ENCODE data around the gene BMP2K.

The BMP2K gene

DNA sequence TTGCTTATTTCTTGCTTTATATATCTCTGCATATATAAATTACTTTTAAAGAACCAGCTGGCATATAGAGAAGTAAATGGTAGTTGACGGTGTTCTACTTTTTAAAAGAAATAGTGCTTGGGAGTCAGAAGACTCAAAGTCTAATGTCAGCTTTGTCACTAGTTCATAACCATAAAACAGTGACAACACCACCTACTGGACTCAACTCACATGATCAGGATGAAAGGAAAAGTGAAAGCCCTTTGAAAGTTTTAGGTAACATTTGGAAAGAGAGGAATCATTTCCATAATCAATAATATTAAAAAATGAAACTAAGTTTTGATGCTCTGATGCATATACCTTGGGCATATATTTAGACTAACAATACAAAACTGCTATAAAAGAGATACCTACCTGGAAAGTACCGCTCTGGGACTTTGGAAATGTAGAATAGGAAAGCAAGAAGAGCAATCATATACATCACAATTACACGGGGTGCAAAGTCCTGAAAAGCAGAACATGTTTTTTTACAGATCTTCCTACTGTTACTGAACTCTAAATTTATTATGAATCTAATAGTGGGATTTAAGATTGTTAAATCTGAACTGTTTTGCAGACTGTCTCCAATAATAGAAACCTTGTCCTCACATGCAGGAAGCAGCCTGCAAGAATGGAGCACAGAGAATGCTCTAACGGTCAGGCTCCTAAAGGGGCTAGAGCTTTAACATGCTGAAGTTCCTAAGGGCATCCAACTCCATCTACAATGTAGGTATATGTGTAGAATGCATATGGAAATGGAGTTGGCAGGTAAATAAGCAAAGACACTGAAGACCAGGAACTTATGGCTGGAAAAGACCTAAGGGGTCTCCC lies 147.5 kb downstream of the BMP2K start:
- Histone ChIP-seq H3K4me3 (ENCODE audit: low read length) (no peak overlapping the region), H3K4me1 (ENCODE audit: insufficient read depth, low read length) (no peaks in the 10 kb centered on the region), H3K9ac (ENCODE audit: low read depth, low read length) (no peak overlapping the region), H3K27ac (ENCODE audit: low read length) (no peak overlapping the region), H3K9me3 (ENCODE audit: insufficient read depth, low read depth, low read length) (no peaks in the 10 kb centered on the region), H3K27me3 (ENCODE audit: insufficient read depth, low read length) (no peaks in the 10 kb centered on the region), H3K36me3 (ENCODE audit: insufficient read depth, low read depth, low read length) (peaks cover 67% of the 10 kb centered on the region)

DNA sequence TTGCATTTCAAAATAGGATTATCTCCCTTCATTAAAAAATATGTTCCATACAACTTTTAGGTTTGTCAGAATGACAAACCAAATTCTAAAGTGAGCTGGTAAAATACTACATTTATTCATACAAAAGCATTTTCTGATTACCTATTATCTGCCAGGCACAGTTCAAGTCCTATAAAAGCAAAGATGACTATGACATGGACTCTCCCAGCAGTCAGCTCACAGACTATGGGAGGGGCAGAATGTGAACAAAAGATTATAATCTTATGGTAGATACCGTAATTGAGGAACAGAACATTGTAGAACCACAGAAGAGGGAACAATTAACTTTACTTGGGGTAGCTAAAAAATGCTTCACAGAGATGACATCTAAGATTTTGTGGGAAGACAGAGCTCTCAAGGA lies 150.7 kb downstream of the BMP2K start:
- H3K27me3 ChIP-seq (ENCODE audit: insufficient read depth, low read length) = no peaks in the 10 kb centered on the region
- no peak overlapping the region for H3K27ac ChIP-seq (ENCODE audit: low read length)
- no peaks in the 10 kb centered on the region for H3K4me1 ChIP-seq (ENCODE audit: insufficient read depth, low read length)
- no peak overlapping the region for H3K4me3 ChIP-seq (ENCODE audit: low read length)
- H3K9me3 ChIP-seq (ENCODE audit: insufficient read depth, low read depth, low read length) = no peaks in the 10 kb centered on the region
- H3K36me3 ChIP-seq (ENCODE audit: insufficient read depth, low read depth, low read length) = peaks cover 72% of the 10 kb centered on the region
- no peak overlapping the region for H3K9ac ChIP-seq (ENCODE audit: low read depth, low read length)

DNA sequence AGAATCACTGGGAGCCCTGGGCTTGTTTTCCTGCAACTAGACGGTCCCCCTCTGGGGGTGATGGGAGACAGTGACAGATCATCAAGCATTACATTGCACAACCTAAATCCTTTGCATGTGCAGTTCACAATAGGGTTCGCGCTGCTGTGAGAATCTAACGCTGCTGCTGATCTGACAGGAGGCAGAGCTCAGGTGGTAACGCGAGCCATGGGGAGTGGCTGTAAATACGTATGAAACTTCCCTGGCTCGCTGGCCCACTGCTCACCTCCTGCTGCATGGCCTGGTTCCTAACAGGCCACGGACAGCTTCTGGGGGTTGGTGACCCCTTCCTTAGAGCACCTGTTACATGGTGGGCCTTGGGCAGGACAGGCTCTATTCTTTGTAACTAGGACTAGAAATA lies 152.7 kb downstream of the BMP2K start:
- no peaks in the 10 kb centered on the region for H3K4me1 ChIP-seq (ENCODE audit: insufficient read depth, low read length)
- peaks cover 78% of the 10 kb centered on the region for H3K36me3 ChIP-seq (ENCODE audit: insufficient read depth, low read depth, low read length)
- no peak overlapping the region for H3K9ac ChIP-seq (ENCODE audit: low read depth, low read length)
- H3K27ac ChIP-seq (ENCODE audit: low read length) = no peak overlapping the region
- no peaks in the 10 kb centered on the region for H3K9me3 ChIP-seq (ENCODE audit: insufficient read depth, low read depth, low read length)
- no peaks in the 10 kb centered on the region for H3K27me3 ChIP-seq (ENCODE audit: insufficient read depth, low read length)
- no peak overlapping the region for H3K4me3 ChIP-seq (ENCODE audit: low read length)

DNA sequence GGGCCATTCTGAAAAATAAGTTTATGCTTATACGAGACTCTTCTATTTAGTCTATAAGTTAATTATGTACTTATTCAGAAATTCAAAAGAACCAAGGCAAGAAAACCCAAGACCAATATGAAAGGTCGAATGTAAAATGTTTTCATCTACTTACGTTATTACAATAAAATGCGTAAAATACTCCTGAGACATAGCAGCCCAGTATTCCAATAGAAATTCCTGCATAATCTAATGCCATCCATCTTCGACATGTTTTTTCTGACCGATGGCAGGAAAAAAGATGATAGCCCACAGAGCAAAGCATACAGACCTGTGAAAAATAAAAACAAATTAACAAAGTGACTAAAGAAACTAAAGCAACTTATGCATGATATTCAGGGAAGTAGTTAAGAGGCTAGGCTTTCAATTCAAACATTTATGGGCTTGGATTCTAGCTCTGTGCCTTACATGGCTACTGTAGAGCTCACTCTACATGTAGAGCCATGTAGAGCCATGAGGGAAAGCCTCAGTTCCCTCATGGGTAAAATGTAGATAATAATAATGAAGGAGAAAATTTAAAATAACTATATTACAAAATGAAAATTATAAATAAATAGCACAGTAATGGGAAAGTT lies 154.0 kb downstream of the BMP2K start:
- Histone ChIP-seq H3K9ac (ENCODE audit: low read depth, low read length) (no peak overlapping the region), H3K27ac (ENCODE audit: low read length) (no peak overlapping the region), H3K27me3 (ENCODE audit: insufficient read depth, low read length) (no peaks in the 10 kb centered on the region), H3K4me1 (ENCODE audit: insufficient read depth, low read length) (no peaks in the 10 kb centered on the region), H3K36me3 (ENCODE audit: insufficient read depth, low read depth, low read length) (peaks cover 70% of the 10 kb centered on the region), H3K4me3 (ENCODE audit: low read length) (no peak overlapping the region), H3K9me3 (ENCODE audit: insufficient read depth, low read depth, low read length) (no peaks in the 10 kb centered on the region)

DNA sequence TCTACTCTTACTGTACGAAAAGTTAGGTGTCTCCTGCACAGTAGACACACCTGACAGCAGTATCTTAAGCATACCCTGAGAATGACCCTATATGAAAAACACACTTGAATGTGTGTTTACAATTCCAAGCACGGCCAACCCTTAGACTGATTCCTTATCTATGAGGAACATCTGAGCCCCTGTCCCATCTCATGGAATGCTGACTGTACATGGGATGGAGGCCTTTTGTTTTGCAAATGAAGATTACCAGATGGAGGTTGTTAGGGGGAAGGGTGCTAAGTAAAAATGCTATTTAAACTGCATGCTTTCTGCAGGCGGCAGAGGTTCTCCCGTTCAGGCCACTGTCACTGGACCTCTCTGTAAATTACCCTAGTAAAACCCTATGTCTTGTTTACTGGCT lies 160.8 kb downstream of the BMP2K start:
- Histone ChIP-seq H3K27ac (ENCODE audit: low read length) (no peak overlapping the region), H3K9me3 (ENCODE audit: insufficient read depth, low read depth, low read length) (no peaks in the 10 kb centered on the region), H3K4me1 (ENCODE audit: insufficient read depth, low read length) (peaks cover 19% of the 10 kb centered on the region), H3K9ac (ENCODE audit: low read depth, low read length) (0 out of 2 replicates have a peak overlapping the region, but pooled peaks have one; percentile 20), H3K36me3 (ENCODE audit: insufficient read depth, low read depth, low read length) (peaks cover 22% of the 10 kb centered on the region), H3K27me3 (ENCODE audit: insufficient read depth, low read length) (peaks cover 17% of the 10 kb centered on the region), H3K4me3 (ENCODE audit: low read length) (peak overlapping the region; percentile 82)

DNA sequence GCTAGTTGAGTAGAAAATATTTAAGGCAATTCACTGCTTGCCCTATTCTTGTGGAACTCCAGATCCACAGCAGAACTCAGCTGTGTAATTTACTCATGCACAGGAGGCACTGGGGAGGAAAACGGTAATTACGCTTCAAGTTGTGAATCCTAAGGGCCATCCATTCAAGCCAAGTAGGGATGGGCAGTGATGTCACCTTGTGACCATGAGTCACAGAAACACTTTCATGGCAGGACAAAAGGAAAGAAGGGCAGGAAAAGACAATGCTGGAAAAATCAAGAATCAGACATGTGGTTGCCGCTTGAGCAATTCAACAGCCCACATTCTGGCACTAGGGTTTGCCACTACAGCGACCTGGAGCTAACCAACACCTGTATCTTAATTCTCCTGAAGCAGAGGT lies 161.7 kb downstream of the BMP2K start:
- Histone ChIP-seq H3K27ac (ENCODE audit: low read length) (no peak overlapping the region), H3K4me1 (ENCODE audit: insufficient read depth, low read length) (peaks cover 19% of the 10 kb centered on the region), H3K4me3 (ENCODE audit: low read length) (peak overlapping the region; percentile 82), H3K27me3 (ENCODE audit: insufficient read depth, low read length) (peaks cover 17% of the 10 kb centered on the region), H3K36me3 (ENCODE audit: insufficient read depth, low read depth, low read length) (peaks cover 13% of the 10 kb centered on the region), H3K9ac (ENCODE audit: low read depth, low read length) (no peak overlapping the region), H3K9me3 (ENCODE audit: insufficient read depth, low read depth, low read length) (no peaks in the 10 kb centered on the region)

DNA sequence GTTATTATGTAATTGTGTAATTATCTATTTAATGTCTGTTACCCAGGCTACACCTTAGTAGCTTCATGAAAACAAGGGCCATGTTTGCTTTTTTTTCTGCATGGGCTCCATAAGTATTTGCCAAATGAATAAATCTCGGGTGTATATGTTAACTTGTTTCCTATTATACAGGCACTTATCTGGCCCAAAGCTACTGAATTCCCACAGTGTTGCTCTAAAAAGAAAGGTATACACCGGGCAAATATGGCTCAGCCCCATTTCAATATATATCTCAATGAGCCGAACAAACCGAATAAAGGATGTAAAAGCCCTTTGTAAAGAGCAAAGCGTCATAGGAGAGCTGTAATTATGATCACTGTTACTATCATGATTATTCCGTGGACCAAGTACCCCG lies 162.3 kb downstream of the BMP2K start:
- H3K4me3 ChIP-seq (ENCODE audit: low read length) = peak overlapping the region; percentile 82
- no peaks in the 10 kb centered on the region for H3K9me3 ChIP-seq (ENCODE audit: insufficient read depth, low read depth, low read length)
- H3K4me1 ChIP-seq (ENCODE audit: insufficient read depth, low read length) = peaks cover 19% of the 10 kb centered on the region
- no peak overlapping the region for H3K27ac ChIP-seq (ENCODE audit: low read length)
- H3K27me3 ChIP-seq (ENCODE audit: insufficient read depth, low read length) = peaks cover 17% of the 10 kb centered on the region
- 0 out of 2 replicates have a peak, but pooled peaks cover 8% of the 10 kb centered on the region for H3K36me3 ChIP-seq (ENCODE audit: insufficient read depth, low read depth, low read length)
- H3K9ac ChIP-seq (ENCODE audit: low read depth, low read length) = peak overlapping the region; percentile 72; the same call in 1 of the 2 replicates

- Histone ChIP-seq H3K9ac (ENCODE audit: low read depth, low read length) (peak within 1 kb of the TSS; percentile 72; the same call in 1 of the 2 replicates), H3K36me3 (ENCODE audit: insufficient read depth, low read depth, low read length) (0 out of 2 replicates have a peak, but pooled peaks cover 5% of the 10 kb centered on the region), H3K4me1 (ENCODE audit: insufficient read depth, low read length) (peaks cover 19% of the 10 kb centered on the region), H3K27ac (ENCODE audit: low read length) (no peak within 1 kb of the TSS), H3K9me3 (ENCODE audit: insufficient read depth, low read depth, low read length) (no peaks in the 10 kb centered on the region), H3K27me3 (ENCODE audit: insufficient read depth, low read length) (peaks cover 17% of the 10 kb centered on the region), H3K4me3 (ENCODE audit: low read length) (peak within 1 kb of the TSS; percentile 82)
Measured at GRCh38 chr4:78938868-78939666, 162.9 kb downstream of the BMP2K start, which contains the start of gene PAQR3. TSS of gene PAQR3 (minus strand) at chr4:78939438. CDS start at chr4:78939224, 214 bp downstream.

- Histone ChIP-seq H3K4me3 (ENCODE audit: low read length) (peak overlapping the region; percentile 82), H3K36me3 (ENCODE audit: insufficient read depth, low read depth, low read length) (no peaks in the 10 kb centered on the region), H3K27ac (ENCODE audit: low read length) (no peak overlapping the region), H3K4me1 (ENCODE audit: insufficient read depth, low read length) (peaks cover 19% of the 10 kb centered on the region), H3K27me3 (ENCODE audit: insufficient read depth, low read length) (peaks cover 17% of the 10 kb centered on the region), H3K9me3 (ENCODE audit: insufficient read depth, low read depth, low read length) (no peaks in the 10 kb centered on the region), H3K9ac (ENCODE audit: low read depth, low read length) (peak overlapping the region; percentile 17; the same call in 1 of the 2 replicates)
Measured at GRCh38 chr4:78939667-78940008, 163.5 kb downstream of the BMP2K start.

DNA sequence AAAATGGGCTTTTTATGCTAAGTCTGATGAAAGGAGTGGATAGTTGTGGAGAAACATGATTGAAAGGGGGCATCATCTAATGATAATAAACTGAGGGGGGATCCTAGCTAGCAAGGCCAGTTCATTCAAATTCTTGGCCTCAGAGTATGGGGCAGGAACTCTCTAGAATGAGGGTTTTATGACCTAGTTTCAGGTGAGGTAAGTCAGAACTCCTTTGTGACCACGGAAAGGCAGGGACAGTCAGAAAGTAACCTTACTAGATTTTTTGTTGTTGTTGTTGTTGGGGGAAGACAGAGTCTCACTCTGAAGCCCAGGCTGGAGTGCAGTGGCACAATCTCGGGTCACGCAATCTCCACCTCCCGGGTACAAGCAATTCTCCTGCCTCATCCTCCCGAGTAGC lies 164.6 kb downstream of the BMP2K start:
- H3K27ac ChIP-seq (ENCODE audit: low read length) = no peak overlapping the region
- H3K36me3 ChIP-seq (ENCODE audit: insufficient read depth, low read depth, low read length) = no peaks in the 10 kb centered on the region
- no peak overlapping the region for H3K4me3 ChIP-seq (ENCODE audit: low read length)
- no peak overlapping the region for H3K9ac ChIP-seq (ENCODE audit: low read depth, low read length)
- H3K4me1 ChIP-seq (ENCODE audit: insufficient read depth, low read length) = peaks cover 19% of the 10 kb centered on the region
- H3K27me3 ChIP-seq (ENCODE audit: insufficient read depth, low read length) = peaks cover 17% of the 10 kb centered on the region
- no peaks in the 10 kb centered on the region for H3K9me3 ChIP-seq (ENCODE audit: insufficient read depth, low read depth, low read length)

DNA sequence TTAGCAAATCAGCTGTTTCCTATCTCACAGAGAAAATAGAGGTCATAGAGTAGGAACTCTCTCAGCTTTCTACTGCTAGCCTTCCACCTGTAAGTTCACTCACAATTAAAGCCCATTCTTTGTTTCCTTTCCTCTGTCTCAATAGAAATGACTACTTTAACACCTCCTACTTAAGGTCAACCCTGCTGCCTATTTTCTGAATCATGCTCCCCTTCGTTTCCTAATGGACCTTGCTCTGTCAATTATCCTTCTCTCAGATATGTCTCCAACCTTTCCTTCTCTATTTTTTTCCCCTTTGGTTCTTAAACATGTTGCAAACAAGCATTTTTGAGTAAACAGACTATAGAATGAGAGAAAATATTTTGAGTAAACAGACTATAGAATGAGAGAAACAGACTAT lies 168.2 kb downstream of the BMP2K start:
- Histone ChIP-seq H3K27me3 (ENCODE audit: insufficient read depth, low read length) (peaks cover 17% of the 10 kb centered on the region), H3K9me3 (ENCODE audit: insufficient read depth, low read depth, low read length) (no peaks in the 10 kb centered on the region), H3K27ac (ENCODE audit: low read length) (no peak overlapping the region), H3K4me3 (ENCODE audit: low read length) (no peak overlapping the region), H3K4me1 (ENCODE audit: insufficient read depth, low read length) (no peaks in the 10 kb centered on the region; the same call in 1 of the 2 replicates), H3K36me3 (ENCODE audit: insufficient read depth, low read depth, low read length) (no peaks in the 10 kb centered on the region), H3K9ac (ENCODE audit: low read depth, low read length) (no peak overlapping the region)
